Activated T-helper 2 cell treated with anti-CD3 and anti-CD28 coated beads, Interferon-gamma antibody, Interleukin-2, Interleukin-4, amounts not matched to agents 10 μg/mL and 5 μg/mL and 100 μg/mL, durations not matched to agents 14 hours and 24 hours and 36 hours (primary cell): ENCODE data around the gene DYRK2. TPM values are rescaled to one million over a fixed set of nuclear protein-coding genes. Genes with fewer than 3 reads are reported as not detected.
A peak's percentile ranks its signal among the peaks of the same experiment; 100 is the strongest.

Experiments used
- DNase-seq: peaks from one replicate; pipeline ENCODE4 v3.0.0; 2021; ENCODE audit warnings: low spot score
- H3K27ac Mint-ChIP-seq: one replicate; pipeline ENCODE4 v1.8.0; 2021; ENCODE audit warnings: mixed read lengths
- H3K27me3 Mint-ChIP-seq: one replicate; pipeline ENCODE4 v1.8.0; 2021; ENCODE audit warnings: low read depth, mixed read lengths
- H3K36me3 Mint-ChIP-seq: one replicate; pipeline ENCODE4 v1.8.0; 2021; ENCODE audit warnings: low read depth, mixed read lengths
- H3K4me1 Mint-ChIP-seq: one replicate; pipeline ENCODE4 v1.8.0; 2021; ENCODE audit warnings: low read depth, mixed read lengths
- H3K4me3 Mint-ChIP-seq: one replicate; pipeline ENCODE4 v1.8.0; 2021; ENCODE audit warnings: low read depth, mild to moderate bottlenecking, moderate library complexity, mixed read lengths
- H3K9me3 Mint-ChIP-seq: one replicate; pipeline ENCODE4 v1.8.0; 2021; ENCODE audit warnings: mixed read lengths
- intact Hi-C: fragments of 100-400 bp; cut with micrococcal nuclease; formaldehyde crosslinking; loops from one replicate; pipeline ENCODE4 v1.15.1; 2023
- total RNA-seq: library from RNA; stranded (reverse); gene quantifications from 2 replicates; pipeline ENCODE4 v1.2.3, GENCODE V29; 2022

The DYRK2 gene
- total RNA-seq, 1 donor from 2014 or later: 19.7 TPM

GRCh38 chr12:67630373-67631088, 18.0 kb upstream of the DYRK2 start:
- H3K27ac Mint-ChIP-seq: peak overlapping the region; percentile 52
- H3K4me3 Mint-ChIP-seq: peak overlapping the region; percentile 7
- peak; percentile 81 for DNase-seq
- peaks cover 6% of the 10 kb centered on the region for H3K36me3 Mint-ChIP-seq
- peaks cover 14% of the 10 kb centered on the region for H3K9me3 Mint-ChIP-seq
- peaks cover 1% of the 10 kb centered on the region for H3K27me3 Mint-ChIP-seq
- intact Hi-C loops: loop anchor here (2.0 to 5.0 kb wide), 4 partner anchors 16 to 172 kb away; no protein-coding TSS in a partner anchor
- H3K4me1 Mint-ChIP-seq: peaks cover 42% of the 10 kb centered on the region

GRCh38 chr12:67632005-67632404, 16.5 kb upstream of the DYRK2 start:
- DNase-seq: no peak
- H3K27ac Mint-ChIP-seq: no peak overlapping the region
- peaks cover 1% of the 10 kb centered on the region for H3K27me3 Mint-ChIP-seq
- H3K9me3 Mint-ChIP-seq: peaks cover 14% of the 10 kb centered on the region
- no peak overlapping the region for H3K4me3 Mint-ChIP-seq
- peaks cover 42% of the 10 kb centered on the region for H3K4me1 Mint-ChIP-seq
- intact Hi-C loops: loop anchor here (5.0 kb wide), 3 partner anchors 40 to 170 kb away; no protein-coding TSS in a partner anchor
- peaks cover 6% of the 10 kb centered on the region for H3K36me3 Mint-ChIP-seq

- DNase-seq: no peak
- Mint-ChIP-seq H3K36me3 (peaks cover 6% of the 10 kb centered on the region), H3K9me3 (peaks cover 14% of the 10 kb centered on the region), H3K27me3 (peaks cover 1% of the 10 kb centered on the region), H3K27ac (no peak overlapping the region), H3K4me1 (peaks cover 42% of the 10 kb centered on the region), H3K4me3 (no peak overlapping the region)
- intact Hi-C loops: loop anchor here (5.0 kb wide), 3 partner anchors 41 to 169 kb away; no protein-coding TSS in a partner anchor
Observed at GRCh38 chr12:67633024-67633610, 15.4 kb upstream of the DYRK2 start.

GRCh38 chr12:67633708-67634107, 14.8 kb upstream of the DYRK2 start:
- peaks cover 1% of the 10 kb centered on the region for H3K27me3 Mint-ChIP-seq
- H3K36me3 Mint-ChIP-seq: peaks cover 6% of the 10 kb centered on the region
- peaks cover 9% of the 10 kb centered on the region for H3K9me3 Mint-ChIP-seq
- DNase-seq: no peak
- H3K4me1 Mint-ChIP-seq: peaks cover 42% of the 10 kb centered on the region
- intact Hi-C loops: loop anchor here (5.0 kb wide), 3 partner anchors 41 to 169 kb away; no protein-coding TSS in a partner anchor
- H3K27ac Mint-ChIP-seq: no peak overlapping the region
- no peak overlapping the region for H3K4me3 Mint-ChIP-seq

GRCh38 chr12:67634303-67634761, 14.2 kb upstream of the DYRK2 start:
- DNase-seq: no peak
- no peak overlapping the region for H3K4me3 Mint-ChIP-seq
- peaks cover 5% of the 10 kb centered on the region for H3K36me3 Mint-ChIP-seq
- peaks cover 1% of the 10 kb centered on the region for H3K27me3 Mint-ChIP-seq
- no peak overlapping the region for H3K27ac Mint-ChIP-seq
- intact Hi-C loops: loop anchor here (5.0 kb wide), 3 partner anchors 42 to 168 kb away; no protein-coding TSS in a partner anchor
- H3K9me3 Mint-ChIP-seq: peaks cover 5% of the 10 kb centered on the region
- H3K4me1 Mint-ChIP-seq: peaks cover 39% of the 10 kb centered on the region

- Mint-ChIP-seq H3K9me3 (no peaks in the 10 kb centered on the region), H3K27me3 (peaks cover 10% of the 10 kb centered on the region), H3K4me1 (peaks cover 12% of the 10 kb centered on the region), H3K27ac (no peak overlapping the region), H3K36me3 (no peaks in the 10 kb centered on the region), H3K4me3 (no peak overlapping the region)
- no peak for DNase-seq
- intact Hi-C loops: no loop called here
Observed at GRCh38 chr12:67637718-67638117, 10.8 kb upstream of the DYRK2 start.

GRCh38 chr12:67638694-67639093, 9.9 kb upstream of the DYRK2 start:
- Mint-ChIP-seq H3K4me3 (no peak overlapping the region), H3K9me3 (no peaks in the 10 kb centered on the region), H3K27ac (no peak overlapping the region), H3K27me3 (peaks cover 13% of the 10 kb centered on the region), H3K4me1 (peaks cover 6% of the 10 kb centered on the region), H3K36me3 (no peaks in the 10 kb centered on the region)
- intact Hi-C loops: no loop called here
- no peak for DNase-seq

GRCh38 chr12:67640863-67641262, 7.7 kb upstream of the DYRK2 start:
- no peaks in the 10 kb centered on the region for H3K9me3 Mint-ChIP-seq
- H3K36me3 Mint-ChIP-seq: no peaks in the 10 kb centered on the region
- peaks cover 13% of the 10 kb centered on the region for H3K27me3 Mint-ChIP-seq
- intact Hi-C loops: no loop called here
- no peak overlapping the region for H3K27ac Mint-ChIP-seq
- no peaks in the 10 kb centered on the region for H3K4me1 Mint-ChIP-seq
- no peak overlapping the region for H3K4me3 Mint-ChIP-seq
- DNase-seq: no peak

- no peak overlapping the region for H3K4me3 Mint-ChIP-seq
- H3K27ac Mint-ChIP-seq: no peak overlapping the region
- peaks cover 2% of the 10 kb centered on the region for H3K36me3 Mint-ChIP-seq
- H3K4me1 Mint-ChIP-seq: peaks cover 13% of the 10 kb centered on the region
- H3K27me3 Mint-ChIP-seq: peaks cover 14% of the 10 kb centered on the region
- intact Hi-C loops: loop anchor here (5.0 kb wide), 2 partner anchors 193 to 288 kb away; no protein-coding TSS in a partner anchor
- DNase-seq: no peak
- no peaks in the 10 kb centered on the region for H3K9me3 Mint-ChIP-seq
Observed at GRCh38 chr12:67645126-67645525, 3.4 kb upstream of the DYRK2 start.

- Mint-ChIP-seq H3K27ac (no peak overlapping the region), H3K9me3 (no peaks in the 10 kb centered on the region), H3K4me1 (peaks cover 17% of the 10 kb centered on the region), H3K27me3 (peaks cover 9% of the 10 kb centered on the region), H3K4me3 (no peak overlapping the region), H3K36me3 (peaks cover 7% of the 10 kb centered on the region)
- intact Hi-C loops: loop anchor here (5.0 kb wide), 2 partner anchors 193 to 288 kb away; no protein-coding TSS in a partner anchor
- no peak for DNase-seq
Observed at GRCh38 chr12:67645601-67646000, 2.9 kb upstream of the DYRK2 start.

GRCh38 chr12:67646775-67647174, 1.8 kb upstream of the DYRK2 start:
- Mint-ChIP-seq H3K27me3 (peaks cover 9% of the 10 kb centered on the region), H3K9me3 (no peaks in the 10 kb centered on the region), H3K4me3 (peak overlapping the region; percentile 70), H3K36me3 (peaks cover 17% of the 10 kb centered on the region), H3K4me1 (peaks cover 28% of the 10 kb centered on the region), H3K27ac (no peak overlapping the region)
- intact Hi-C loops: loop anchor here (2.0 to 5.0 kb wide), 3 partner anchors 16 to 289 kb away; no protein-coding TSS in a partner anchor
- no peak for DNase-seq

- DNase-seq: no peak
- H3K36me3 Mint-ChIP-seq: peaks cover 17% of the 10 kb centered on the region
- no peaks in the 10 kb centered on the region for H3K9me3 Mint-ChIP-seq
- H3K27me3 Mint-ChIP-seq: peaks cover 7% of the 10 kb centered on the region
- peak overlapping the region; percentile 44 for H3K27ac Mint-ChIP-seq
- peaks cover 31% of the 10 kb centered on the region for H3K4me1 Mint-ChIP-seq
- intact Hi-C loops: loop anchor here (2.0 to 5.0 kb wide), 3 partner anchors 16 to 290 kb away; no protein-coding TSS in a partner anchor
- H3K4me3 Mint-ChIP-seq: peak overlapping the region; percentile 70
Observed at GRCh38 chr12:67647181-67647798, 1.3 kb upstream of the DYRK2 start.
